ENCODE data around the gene TNFRSF6B.
A peak's percentile ranks its signal among the peaks of the same experiment; 100 is the strongest.
"Not testable (repeated sequence)": the region's sequence is repeated elsewhere in the genome, so short reads cannot be mapped to it uniquely, and the experiment has no call there.

Gene TNFRSF6B

DNA sequence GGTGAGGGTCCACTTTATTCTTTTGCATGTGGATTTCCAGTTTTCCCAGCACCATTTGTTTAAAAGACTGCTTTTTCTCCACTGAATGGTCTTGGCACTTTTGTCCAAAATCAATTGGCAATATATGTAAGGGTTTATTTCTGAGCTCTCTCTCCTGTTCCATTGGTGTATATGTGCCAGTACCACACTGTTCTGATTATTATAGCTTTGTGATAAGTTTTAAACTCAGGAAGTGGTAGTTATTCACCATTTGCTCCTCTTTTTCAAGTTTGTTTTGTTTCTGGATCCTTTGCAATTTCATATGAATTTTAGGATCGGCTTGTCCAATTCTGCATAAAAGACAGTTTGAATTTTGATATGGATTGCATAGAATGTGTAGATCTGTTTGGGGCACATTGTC, 15.7 kb downstream of the TNFRSF6B start:
- DNase-seq = no peak

DNA sequence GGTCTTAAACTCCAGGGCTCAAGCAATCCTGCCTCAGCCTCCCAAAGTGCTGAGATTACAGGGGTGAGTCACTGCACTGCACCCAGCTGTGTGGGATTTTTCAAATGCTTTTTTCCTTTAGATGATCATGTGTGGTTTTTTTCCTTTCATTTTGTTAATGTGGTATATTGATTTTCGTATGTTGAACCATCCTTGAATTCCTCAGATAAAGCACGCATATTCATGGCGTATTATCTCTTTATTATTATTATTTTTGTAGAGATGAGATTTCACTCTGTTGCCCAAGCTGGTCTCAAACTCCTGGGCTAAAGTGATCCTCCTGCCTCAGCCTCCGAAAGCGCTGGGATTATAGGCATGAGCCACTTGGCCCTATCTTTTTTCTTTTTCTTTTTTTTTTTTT, 18.4 kb downstream of the TNFRSF6B start:
- no peak for DNase-seq

DNA sequence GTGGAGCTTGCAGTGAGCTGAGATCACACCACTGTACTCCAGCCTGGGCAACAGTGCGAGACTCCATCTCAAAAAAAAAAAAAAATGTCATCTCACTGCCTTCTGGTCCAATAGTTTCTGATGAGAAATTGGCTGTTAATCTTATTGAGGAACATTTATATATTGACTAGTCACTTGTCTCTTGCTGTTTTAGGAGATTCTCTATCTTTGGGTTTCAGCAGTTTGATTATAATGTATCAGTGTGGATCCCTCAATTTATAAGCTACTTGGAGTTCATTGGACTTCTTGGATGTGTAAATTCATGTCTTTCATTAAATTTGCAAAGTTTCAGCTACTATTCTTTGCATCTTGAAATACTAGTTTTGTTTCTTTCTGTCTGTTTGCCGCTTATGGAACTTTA, 22.5 kb downstream of the TNFRSF6B start:
- no peak for DNase-seq

- DNase-seq = not testable (repeated sequence)
These were observed 26.6 kb downstream of the TNFRSF6B start for GRCh38 chr20:63722967-63723622.

DNA sequence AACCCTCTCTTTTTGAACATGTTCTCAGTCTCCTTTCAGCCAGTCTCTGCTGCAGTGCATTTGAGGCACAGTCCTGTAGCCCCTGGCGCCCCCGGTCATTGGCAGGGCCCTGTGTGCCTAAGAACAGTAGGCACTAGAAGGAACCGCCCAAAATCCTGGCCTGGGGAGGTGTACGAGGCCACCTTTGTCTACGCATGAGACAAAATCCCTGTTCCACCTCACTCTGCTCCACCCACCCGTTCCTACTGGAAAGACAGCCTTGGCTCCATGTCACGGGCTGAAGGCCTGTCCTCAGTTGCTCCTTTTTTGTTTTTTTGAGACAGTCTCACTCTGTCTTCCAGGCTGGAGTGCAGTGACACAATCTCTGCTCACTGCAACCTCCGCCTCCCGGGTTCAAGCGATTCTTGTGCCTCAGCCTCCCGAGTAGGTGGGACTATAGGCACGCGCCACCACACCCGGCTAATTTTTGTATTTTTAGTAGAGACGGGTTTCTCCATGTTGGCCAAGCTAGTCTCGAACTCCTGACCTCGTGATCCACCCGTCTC, 33.8 kb downstream of the TNFRSF6B start:
- not testable (repeated sequence) for DNase-seq

GRCh38 chr20:63731410-63731809, 35.0 kb downstream of the TNFRSF6B start:
- DNase-seq = no peak

DNA sequence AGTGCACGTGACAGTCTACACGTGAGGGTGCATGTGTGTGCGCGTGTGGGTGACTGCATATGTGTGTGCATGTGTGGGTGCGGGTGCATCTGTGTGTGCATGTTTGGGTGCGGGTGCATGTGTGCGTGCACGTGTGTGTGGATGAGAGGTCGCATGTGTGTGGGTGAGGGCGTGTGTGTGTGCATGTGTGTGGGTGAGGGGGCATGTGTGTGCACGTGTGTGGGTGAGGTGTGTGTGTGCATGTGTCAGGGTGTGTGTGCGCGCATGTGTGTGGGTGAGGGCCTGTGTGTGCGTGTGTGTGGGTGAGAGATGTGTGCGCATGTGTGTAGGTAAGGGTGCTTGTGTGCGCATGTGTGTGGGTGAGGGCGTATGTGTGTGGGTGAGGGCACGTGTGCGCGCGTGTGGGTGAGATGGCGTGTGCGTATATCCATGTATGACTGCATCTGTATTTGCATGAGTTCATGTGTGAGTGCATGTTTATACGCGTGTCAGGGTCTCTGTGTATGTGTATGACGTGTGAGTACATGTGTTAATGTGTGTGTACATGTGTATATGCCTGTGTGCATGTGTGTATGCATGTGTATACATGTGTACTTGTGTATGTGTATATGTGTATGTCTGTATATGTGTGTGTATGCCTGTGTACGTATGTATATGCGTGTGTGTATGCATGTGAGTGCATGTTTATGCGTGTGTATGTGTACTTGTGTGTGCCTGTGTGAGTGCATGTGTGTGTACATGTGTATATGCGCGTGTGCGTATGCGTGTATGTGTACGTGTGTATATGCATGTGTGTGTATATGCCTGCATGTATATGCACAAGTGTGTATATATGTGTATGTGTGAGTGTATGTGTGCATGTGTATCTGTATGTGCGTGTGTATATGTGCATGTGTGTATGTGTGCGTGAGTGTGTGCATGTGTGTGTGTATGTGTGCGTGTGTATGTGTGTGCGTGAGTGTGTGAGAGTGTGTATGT, 36.0 kb downstream of the TNFRSF6B start:
- no peak for DNase-seq

GRCh38 chr20:63733117-63733516, 36.7 kb downstream of the TNFRSF6B start:
- no peak for DNase-seq

DNA sequence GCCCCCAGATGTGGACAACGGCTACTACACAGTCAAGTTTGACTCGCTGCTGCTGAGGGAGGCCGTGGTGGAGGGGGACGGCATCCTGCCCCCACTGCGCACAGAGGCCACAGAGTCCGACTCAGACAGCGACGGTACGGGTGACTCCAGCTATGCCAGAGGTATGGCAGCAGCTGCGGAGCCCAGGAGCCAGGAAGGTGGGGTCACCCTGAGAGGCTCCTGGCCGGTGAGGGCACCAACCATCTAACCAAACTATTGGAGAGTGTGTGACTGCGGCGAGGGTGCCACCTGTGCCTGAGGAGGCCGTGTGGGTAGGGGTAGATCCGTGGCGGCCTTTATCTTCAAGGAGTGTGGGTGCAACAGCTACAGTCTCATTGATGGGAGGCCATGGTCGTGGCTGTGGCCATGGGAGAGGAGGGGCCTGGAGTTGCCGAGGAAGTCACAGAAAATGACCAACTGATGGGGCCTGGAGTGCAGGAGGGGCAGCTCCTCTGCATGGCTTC, 37.2 kb downstream of the TNFRSF6B start:
- DNase-seq = no peak

DNA sequence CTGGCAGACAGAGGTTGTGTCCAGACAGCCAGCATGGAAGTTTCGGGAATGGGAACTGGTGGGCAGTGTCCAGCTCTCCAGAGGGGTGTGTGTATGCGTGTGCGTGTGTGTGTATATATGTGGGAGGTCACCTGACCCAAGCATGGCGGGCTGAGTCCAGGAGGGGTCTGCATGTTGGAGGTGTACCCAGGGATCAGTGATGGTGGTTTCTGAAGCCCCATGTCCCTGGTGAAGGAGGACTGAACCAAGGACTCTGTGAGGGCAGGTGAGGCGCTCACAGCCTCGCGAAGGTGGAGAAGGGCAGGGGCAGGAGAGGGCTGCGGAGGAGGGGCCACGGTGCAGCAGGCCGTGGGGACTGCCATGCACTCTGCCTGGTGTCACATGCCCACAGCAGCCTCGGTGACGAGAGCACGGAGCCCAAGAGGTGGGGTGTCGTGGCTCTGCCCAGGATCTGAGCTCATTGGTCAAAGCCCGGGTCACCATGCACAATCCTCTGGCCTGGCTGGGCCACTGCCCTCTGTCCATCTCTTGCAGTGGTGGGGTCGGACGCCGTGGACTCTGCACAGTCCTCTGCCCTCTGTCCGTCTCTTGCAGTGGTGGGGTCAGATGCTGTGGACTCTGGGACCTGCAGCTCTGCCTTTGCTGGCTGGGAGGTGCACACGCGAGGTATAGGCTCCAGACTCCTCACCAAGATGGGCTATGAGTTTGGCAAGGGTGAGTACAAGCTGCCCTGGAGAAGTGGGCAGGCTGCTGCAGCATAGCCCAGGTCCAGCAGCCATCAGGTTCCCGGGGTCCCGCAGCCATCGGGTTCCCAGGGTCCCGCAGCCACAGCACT, 37.9 kb downstream of the TNFRSF6B start:
- DNase-seq = no peak

- DNase-seq = peak; percentile 5
These were observed 38.8 kb downstream of the TNFRSF6B start for GRCh38 chr20:63734946-63735858.

DNA sequence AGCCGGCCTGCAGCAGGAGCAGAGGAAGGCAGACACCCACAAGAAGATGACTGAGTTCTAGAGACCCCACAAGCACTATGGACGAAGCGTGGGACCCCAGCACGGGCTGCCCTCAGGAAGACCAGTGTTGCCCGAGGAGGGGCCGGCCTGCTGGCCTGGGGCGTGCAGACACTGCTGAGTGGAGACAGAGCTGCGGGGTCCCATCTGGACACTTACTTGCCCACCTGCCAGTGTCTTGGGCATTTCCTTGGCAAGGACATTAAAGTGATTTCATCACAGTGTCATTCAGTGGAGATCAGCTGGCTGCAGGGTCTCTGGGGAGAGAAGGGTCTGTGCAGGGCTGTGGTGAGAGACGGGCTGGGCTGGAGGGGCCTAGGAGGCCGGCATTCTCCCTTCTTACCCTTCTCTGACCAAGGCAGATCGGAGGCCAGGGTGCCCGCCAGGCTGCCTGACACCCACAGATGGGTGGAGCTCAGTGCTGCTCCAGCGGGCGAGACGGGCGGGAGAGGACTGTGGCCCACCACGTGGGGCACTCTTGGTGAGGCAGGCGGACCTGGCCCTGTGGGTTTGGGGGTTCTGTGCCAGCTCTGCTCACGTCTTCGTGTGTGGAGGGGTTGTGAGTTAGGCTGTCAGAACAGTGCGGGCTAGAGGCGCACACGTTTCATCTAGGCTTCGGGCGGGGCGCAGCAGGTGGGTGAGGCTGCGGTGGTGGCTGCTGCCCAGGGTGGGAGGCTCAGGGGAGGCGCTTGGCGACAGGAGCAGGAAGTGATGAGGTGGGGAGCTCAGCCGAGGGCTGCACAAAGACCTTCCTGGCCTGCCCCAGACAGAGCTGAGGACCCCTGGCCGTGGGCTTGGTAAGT, 39.6 kb downstream of the TNFRSF6B start, which contains the start of gene LIME1:
Gene LIME1, plus strand, starts transcription at position 806 of the 860 bp plus-strand sequence. CDS start 886 bp downstream, outside the sequence.
- DNase-seq = no peak

DNA sequence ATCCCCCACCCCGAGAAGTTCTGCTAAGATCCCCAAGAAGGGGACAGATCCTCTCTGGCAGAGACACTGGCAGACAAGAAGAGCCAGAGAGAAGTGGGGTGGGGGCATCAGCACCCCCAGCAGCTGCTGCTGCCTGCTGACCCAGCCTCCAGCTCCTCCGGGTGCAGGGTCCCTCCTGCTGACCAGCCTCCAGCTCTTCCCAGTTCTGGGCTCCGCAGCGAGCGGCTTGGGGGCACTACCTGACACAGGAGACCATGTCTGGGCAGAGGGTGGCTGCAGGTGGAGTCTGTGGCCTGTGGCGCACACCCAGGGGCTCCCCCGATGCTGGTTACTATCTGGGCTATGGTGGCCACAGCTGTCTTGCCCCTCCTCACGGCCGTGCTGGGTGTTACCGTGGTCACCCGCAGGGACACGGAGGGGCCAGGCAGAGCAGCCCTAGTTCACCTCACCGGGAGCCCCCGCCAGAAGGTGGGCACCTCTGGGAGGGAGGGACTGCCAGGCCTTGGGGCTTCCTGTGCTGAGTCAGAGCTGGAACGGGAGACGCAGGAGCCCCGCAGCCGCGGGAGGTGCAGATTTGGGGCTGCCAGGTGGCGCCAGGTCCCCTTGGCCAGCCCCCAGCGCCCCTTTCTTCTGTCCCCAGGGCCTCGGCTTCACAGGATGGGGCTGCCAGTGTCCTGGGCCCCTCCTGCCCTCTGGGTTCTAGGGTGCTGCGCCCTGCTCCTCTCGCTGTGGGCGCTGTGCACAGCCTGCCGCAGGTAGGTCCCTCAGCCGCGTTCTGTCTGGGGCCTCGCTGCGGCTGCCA, 40.6 kb downstream of the TNFRSF6B start:
- no peak for DNase-seq

GRCh38 chr20:63737695-63737944, 41.2 kb downstream of the TNFRSF6B start:
- no peak for DNase-seq

GRCh38 chr20:63737945-63738686, 41.7 kb downstream of the TNFRSF6B start:
- no peak for DNase-seq

DNA sequence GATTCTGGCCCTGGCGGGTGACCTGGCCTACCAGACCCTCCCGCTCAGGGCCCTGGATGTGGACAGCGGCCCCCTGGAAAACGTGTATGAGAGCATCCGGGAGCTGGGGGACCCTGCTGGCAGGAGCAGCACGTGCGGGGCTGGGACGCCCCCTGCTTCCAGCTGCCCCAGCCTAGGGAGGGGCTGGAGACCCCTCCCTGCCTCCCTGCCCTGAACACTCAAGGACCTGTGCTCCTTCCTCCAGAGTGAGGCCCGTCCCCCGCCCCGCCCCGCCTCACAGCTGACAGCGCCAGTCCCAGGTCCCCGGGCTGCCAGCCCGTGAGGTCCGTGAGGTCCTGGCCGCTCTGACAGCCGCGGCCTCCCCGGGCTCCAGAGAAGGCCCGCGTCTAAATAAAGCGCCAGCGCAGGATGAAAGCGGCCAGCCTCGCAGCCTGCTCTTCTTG, 42.3 kb downstream of the TNFRSF6B start:
- DNase-seq = no peak

GRCh38 chr20:63739130-63740069, 42.9 kb downstream of the TNFRSF6B start, which contains the start of gene SLC2A4RG:
Gene SLC2A4RG (plus strand): TSS chr20:63739776. CDS start chr20:63739913, 137 bp downstream.
- peak; percentile 16 for DNase-seq

All from NCI-H1694 (cell line).